ENCODE measurements around the gene SFT2D3.
A peak's percentile ranks its signal among the peaks of the same experiment; 100 is the strongest.

The SFT2D3 gene

GRCh38 chr2:127683056-127683455 lies 18.2 kb upstream of the SFT2D3 start:
- no peak for DNase-seq

- no peak for DNase-seq
These were observed 17.5 kb upstream of the SFT2D3 start for GRCh38 chr2:127683757-127684156.

- no peak for DNase-seq
These were observed 15.8 kb upstream of the SFT2D3 start for GRCh38 chr2:127685410-127686080.

- DNase-seq = no peak
These were observed 12.9 kb upstream of the SFT2D3 start for GRCh38 chr2:127688405-127688804.

- no peak for DNase-seq
These were observed 10.6 kb upstream of the SFT2D3 start for GRCh38 chr2:127690696-127691095.

- no peak for DNase-seq
These were observed 6.3 kb upstream of the SFT2D3 start for GRCh38 chr2:127694986-127695385.

GRCh38 chr2:127695491-127696472 lies 5.5 kb upstream of the SFT2D3 start:
- peak; percentile 40 to 57 for DNase-seq

- DNase-seq = no peak
These were observed 3.7 kb upstream of the SFT2D3 start for GRCh38 chr2:127697482-127698180.

GRCh38 chr2:127698553-127699355 lies 2.5 kb upstream of the SFT2D3 start:
- no peak for DNase-seq

- DNase-seq = peak; percentile 94 to 98
These were observed 637 bp upstream of the SFT2D3 start for GRCh38 chr2:127700527-127701192.

- peak; percentile 81 to 89 for DNase-seq
These were observed 526 bp downstream of the SFT2D3 start for GRCh38 chr2:127701651-127702394.

GRCh38 chr2:127702395-127703009 lies 1.2 kb downstream of the SFT2D3 start:
- no peak for DNase-seq

- no peak for DNase-seq
These were observed 2.0 kb downstream of the SFT2D3 start for GRCh38 chr2:127703282-127703681.

- DNase-seq = no peak
These were observed 3.5 kb downstream of the SFT2D3 start for GRCh38 chr2:127704641-127705390.

- DNase-seq = peak; percentile 25 to 60
These were observed 4.2 kb downstream of the SFT2D3 start for GRCh38 chr2:127705391-127706065.

- DNase-seq = no peak
These were observed 5.1 kb downstream of the SFT2D3 start for GRCh38 chr2:127706215-127706990.

- DNase-seq = no peak
These were observed 6.8 kb downstream of the SFT2D3 start for GRCh38 chr2:127707890-127708648.

Data from inflammatory macrophage (primary cell).